GM12892 (cell line): ENCODE data around the gene OR10D3.

Experiments used
- POLR2A ChIP-seq: IDR thresholded peaks from 2 replicates; pipeline ENCODE4 v1.6.1; 2011; ENCODE audit warnings: low read depth, low read length, control low read depth
- TAF1 ChIP-seq: IDR thresholded peaks from 2 replicates; pipeline ENCODE4 v1.6.1; 2011; ENCODE audit warnings: low read depth, mild to moderate bottlenecking, control low read depth, low read length, borderline replicate concordance

DNA sequence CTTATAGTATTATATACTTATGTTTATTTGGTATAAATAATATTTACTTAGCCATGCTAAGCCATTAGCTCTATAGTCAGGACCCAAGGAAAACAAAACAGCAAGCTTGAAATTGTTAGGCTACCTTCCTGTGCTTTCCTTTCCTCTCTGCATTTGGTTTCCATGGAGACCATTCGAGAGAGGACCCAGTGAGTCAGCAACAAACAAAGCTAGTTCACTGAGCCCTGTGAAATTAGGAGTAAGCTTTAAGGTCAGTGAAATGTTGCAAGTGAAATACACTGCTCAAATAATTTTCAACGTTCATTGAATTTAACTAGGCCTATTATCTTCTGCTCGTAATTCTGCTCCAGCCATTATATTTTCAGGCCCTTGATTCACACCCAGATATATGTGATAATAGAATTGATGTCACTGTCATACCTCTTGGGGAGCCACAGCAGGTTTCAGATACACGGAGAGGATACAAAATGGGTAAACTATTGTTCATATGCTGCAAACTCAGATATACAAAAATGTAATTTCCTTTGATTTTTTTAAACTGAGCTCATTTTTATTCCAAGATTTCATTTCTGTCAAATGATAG, 9.1 kb upstream of the OR10D3 start:
- TF ChIP-seq POLR2A (no peak), TAF1 (no peak)
